Effector CD8-positive, alpha-beta T cell (primary cell): ENCODE data around the gene CAMTA1.

Experiments
- DNase-seq: peaks from one replicate; lab custom pipeline; 2025; lab: John Stamatoyannopoulos, UW

The CAMTA1 gene

DNA sequence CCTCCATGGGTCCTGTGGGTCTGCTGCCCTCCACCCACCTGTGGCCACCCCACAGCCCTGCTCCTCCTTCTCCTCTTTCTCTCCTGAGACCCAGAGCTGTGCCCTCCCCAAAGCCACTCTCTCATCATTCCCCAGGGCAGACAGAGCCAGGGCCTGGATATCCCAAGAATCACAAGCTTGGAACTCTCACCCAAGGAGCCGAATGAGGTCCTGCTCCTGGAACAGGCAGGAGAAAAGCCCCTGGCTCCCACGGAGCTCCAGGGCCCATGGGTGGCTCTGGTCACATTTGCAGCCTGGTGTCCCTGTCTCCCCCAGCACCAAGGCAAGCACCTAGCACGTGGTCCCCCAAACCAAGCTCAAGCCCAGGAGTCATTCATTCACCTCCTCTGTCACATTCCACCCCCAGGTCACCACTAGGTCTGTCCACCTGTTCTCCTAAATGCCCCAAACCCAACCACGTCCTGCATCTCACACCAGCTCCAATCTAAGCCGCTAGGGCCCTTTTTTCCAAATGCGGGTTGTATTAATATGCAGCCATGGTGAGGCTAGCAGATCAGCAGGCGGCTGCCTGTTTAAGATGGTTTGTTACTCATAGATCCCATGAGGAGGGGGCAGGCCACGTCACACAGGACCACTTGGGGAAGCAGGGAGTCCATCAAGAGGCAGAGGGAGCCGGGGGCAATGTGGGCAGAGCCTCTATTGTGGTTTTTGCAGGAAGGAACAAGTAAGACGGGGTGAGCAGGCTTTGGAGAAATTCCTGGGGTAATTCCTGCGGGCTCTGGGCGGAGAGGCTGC, 770.3 kb downstream of the CAMTA1 start:
- no peak for DNase-seq

DNA sequence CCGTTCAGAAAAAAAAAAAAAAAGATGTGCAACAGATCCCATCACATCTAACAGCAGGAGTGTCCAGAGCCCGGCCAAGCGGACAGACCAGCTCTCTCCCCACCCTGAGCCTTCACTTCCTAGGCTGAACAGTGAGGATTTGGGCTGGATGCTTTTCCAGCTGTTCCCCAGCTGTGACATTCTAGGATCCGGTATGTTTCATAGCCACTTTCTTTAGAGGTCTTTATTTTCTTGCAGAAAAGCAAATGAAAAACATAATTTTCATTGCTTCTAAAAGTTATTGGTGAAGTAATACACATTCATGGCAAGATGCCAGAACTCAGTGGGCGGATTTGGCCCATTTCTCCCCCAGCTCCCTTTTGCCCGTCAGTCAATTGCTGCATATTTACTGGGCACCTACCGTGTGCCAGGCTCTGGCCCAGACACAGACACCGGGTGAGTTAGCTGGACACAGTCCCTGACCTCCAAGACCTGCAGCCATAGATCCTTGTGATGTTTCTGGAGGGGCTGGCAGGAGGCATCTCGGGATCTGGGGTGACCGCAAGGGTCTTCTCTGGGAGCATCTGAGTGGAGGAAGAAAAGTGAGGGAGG, 772.1 kb downstream of the CAMTA1 start:
- no peak for DNase-seq

DNA sequence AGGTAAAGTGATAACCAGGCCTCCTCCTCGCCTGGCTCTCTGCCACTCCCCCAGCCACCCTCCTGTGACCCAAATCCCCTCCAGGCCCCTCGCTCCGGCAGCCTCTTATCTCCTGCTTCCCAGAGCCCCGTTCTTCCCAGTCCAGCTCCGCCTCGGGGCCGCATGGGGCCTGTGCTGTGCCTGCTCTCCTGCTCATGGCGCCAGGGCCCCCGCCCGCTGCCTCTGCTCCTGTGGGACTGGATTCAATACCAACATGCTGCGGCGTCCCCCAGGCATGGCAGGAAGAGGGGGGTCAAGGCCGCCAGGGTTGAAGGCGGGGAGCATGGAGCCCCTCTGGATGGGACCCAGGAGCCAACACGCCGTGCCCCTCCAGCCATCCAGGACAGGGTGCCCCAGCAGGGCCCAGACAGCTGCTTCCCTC, 772.8 kb downstream of the CAMTA1 start:
- no peak for DNase-seq

DNA sequence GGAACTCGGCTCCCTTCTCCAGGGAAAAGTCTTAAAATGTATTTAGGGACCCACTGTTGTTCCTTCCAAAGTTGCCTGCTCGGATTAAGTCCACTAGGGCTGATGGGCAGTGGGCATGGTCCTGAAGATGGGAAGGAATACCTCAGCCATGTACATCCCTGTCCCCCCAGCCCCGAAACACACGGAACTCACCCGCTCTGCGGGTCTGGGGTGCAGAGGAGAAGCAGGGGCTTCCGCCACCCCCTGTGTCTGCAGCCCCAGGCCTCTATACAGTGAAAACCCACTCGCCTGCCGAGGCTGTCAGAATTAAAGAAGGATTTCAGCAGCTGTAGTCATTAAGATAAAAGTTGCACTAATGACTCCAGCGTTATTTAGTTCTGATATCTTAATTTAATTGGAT, 773.2 kb downstream of the CAMTA1 start:
- no peak for DNase-seq

DNA sequence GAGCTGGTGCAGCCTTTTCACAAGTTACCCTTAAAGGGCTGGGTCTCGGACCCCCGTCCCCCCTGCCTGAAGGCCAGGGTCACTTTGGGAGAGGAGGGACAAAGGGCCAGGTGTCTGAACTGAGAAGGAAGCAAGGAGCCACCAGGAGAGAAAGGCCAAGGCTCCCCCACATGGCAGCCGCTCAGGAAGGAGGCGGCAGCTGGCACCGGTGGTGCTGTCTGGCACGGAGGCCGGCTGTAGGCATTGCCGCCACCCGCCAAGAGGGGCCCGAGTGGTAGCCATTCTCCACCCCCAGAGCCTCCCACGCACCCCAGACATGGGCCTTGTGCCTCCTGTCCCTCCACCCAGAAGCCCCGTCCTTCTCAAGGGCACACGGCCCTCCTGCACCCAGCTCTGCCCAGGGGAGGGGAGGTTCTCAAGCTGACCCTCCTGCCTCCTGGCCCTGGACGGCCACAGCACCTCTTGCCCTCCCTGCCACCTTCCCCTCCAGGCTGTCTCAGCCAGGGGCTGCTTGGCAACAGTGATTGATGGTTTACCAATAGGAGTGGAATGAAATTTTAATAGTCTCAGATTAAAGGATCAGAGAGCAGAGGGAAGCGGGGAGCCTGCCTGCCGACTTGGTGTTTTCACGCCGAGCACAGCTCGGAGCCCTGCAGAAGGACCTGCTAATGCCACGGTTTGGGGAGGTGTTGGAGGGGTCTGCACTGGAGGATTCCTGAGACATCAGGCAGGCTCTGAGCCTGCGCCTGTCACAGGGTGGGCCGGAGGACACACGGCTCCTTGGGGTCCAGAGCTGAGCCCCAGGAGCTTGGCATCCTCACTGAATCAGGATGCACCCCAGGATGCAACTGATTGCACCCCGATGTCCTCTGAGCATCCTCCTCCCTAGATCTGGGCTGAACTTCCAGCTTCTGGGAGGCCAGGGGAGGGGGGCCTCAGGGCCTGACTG, 773.9 kb downstream of the CAMTA1 start:
- no peak for DNase-seq

DNA sequence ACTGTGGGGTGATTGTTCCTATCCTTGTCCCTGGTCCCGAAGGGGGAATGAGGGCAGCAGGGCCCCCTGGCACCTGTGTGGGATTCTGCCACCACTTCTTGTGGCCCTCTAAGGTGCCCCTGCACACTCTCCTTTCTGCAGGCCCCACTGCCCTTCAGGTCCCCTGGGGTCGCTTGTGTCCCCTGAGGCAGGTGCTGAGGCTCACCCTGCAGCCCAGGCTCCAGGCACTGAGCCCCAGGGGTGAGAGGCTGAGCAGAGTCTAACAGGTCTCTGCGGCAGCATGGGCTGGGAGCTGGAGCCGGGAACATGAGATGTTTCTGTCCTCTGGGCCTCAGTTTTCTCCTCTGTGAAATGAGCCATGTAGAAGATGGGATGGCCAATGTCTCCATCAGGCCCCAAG, 774.9 kb downstream of the CAMTA1 start:
- DNase-seq: no peak

DNA sequence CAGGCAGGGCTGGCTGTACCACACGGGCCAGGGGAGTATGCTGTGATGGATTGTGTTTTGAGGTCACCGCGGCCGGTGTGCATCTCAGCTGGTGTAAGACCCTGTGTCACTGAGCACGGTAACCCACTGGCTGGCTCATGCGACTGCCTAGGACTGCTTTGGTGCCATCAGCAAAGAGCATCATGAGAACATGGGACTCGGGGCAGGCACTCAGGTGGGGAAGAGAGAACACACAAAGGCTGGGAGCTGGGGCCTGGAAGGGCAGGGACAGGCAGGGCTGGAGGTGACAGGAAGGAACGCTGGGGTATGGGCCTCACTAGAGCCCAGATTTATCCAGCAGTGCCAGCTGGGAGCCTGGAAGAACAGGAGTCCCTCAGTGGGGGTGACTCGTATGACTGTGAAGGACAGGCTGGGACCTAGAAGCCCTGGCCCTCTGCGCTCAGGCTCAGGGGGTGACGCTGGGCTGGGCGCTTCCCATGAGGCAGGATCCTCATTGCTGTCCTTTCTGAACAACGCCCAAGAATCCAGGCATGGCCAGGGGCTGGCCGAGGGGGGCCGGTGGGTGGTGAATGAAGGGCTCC, 775.4 kb downstream of the CAMTA1 start:
- no peak for DNase-seq

DNA sequence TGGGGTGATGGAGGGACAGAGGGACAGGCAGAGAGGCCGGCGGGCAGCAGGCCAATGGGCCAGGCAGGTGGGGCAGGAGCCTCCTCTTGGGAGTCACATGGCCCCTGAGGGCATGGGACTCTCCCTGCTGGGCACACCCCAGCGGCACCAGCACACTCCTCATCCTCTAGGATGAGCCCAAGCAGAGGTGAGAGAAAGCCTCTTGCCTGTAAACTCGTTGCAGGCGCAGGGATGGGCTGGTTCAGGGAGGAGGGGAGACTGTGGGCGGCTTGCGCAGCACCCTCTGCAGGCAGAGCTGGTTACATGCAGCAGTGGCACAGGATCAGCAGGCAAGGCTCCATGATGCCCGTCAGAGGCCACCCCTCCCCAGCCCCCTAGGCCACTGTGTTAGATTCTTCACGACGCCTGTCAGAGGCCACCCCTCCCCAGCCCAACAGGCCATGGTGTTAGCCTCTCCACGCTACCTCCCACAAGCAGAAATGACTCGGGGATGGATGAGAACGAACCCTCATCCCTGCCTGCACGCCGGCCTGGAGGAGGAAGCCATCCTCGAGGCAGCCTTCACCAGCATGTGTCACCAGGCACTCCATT, 776.2 kb downstream of the CAMTA1 start:
- DNase-seq: no peak

DNA sequence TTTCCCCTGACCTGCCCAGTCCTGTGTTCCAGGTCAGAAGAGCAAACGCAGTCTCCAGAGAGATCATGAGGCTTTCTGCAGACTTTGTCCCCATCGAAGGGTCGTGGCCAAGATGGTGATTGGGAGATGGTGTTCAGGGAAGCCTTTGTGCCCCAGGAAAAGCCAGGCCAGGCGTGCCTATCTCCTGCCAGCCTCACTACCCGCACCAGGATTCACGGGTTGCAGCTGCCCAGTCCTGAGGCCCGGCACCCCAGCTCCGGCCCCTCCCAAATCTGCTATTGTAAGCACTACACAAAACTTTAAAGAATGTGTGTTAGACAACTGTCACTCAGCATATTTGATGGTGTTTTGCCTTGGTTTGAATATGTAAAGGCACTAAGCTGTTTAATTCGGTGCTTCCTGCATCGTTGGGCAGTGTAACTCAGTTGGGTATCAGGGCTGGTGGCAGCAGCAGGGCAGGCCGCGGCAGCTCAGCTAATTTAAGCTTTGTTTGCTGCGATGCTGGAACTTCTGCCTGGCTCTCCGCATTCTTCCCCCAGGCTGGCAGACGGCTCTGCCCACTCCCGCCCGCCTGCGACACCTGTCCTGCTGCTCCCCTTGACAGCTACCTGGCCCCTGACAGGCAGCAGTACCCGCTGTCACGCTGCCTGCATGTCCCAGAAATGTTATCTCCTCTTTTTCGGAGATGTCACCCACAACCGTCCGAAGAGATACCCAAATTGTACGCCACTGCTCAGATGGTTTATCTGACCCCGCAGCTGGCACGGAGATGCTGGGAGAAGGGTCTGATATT, 776.9 kb downstream of the CAMTA1 start:
- no peak for DNase-seq

DNA sequence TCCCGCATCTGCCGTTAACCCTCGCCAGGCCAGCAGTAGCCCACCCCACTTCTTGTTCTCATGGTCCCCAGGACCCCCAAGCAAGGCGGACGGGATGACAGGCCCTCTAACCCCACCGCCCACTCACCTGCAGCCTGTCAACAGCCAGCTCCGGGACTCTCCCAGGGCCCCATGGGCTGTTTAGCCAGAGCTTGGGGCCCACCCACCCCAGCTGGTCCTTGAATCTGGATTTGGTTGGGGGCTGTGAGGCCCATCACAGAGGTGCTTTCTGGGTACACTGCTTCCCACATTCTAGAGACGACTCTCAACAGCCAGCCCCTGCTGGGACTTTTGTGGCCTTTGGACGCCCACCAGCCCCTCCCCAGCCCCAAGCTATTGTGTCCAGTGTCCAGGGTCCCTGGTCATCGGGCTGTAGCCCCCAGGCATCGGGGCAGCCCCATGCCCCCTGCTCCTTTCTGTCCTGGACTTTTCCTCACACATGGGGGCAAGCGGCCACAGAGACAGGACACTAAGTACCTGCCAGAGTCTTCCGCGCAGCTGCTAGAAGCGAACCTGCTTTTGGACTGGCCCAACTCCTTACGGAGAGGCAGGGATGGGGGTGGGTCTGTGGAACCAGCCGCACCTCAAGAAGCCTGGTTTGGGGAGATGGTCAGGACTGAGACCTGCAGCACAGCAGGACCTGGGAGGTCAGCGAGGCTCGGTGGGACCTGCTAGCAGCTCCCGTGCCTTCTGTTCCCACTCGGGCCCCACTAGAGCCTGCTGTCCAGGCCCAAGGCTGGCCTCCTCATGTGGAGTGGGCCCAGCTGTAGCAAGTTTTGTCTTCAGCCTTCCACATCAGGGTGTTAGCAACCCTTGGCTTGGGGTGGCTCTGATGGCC, 777.7 kb downstream of the CAMTA1 start:
- no peak for DNase-seq

DNA sequence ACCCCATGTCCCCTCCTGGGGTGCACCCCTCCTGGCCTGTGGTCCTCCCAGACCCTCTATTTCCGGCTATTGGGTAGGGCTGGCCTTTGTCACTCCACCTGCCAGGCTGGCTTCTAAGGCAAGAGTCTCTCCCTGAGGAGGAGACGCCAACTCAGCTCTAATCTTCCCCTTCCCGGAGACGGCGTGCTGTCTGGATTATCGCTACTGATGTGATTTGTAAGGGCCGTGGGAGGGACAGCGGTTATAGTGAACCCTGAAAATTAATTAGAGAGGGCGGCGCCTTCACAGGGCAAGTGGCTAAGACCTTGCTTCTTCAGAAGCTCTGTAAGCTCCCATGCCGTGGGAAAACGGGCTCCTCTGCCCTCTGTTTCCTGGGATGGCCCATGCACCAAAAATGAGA, 778.9 kb downstream of the CAMTA1 start:
- DNase-seq: no peak

DNA sequence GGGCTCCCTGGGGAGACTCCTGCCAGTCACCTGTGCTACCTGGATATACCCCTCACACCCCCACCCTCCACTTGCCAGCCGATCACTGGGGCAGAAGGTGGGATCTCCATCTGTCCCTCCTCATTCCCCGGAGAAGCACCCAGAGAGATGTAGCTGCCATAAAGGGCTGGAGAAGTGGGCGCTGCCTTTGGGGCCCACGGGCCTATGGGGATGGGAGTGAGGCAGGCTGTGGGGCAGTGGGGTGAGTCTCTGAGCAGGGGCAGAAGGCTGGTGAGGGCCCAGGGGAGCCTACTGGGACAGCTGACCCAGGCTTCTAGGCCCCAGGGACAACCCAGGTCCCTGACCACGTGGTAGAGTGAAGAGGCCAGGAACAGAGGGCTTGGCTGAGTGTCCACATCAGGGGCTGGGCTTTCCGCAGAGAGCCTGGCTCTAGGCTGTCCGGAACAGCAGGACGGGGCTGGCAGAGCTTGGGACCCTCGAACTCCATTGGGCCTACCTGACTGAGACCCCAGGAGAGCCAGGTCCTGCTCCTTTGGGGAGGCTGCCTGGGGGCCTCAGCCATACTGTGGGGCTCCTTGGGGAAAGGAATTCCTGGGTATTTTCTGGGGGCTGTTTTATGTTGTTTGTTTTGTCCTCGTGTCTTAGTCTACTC, 780.0 kb downstream of the CAMTA1 start:
- DNase-seq: no peak

DNA sequence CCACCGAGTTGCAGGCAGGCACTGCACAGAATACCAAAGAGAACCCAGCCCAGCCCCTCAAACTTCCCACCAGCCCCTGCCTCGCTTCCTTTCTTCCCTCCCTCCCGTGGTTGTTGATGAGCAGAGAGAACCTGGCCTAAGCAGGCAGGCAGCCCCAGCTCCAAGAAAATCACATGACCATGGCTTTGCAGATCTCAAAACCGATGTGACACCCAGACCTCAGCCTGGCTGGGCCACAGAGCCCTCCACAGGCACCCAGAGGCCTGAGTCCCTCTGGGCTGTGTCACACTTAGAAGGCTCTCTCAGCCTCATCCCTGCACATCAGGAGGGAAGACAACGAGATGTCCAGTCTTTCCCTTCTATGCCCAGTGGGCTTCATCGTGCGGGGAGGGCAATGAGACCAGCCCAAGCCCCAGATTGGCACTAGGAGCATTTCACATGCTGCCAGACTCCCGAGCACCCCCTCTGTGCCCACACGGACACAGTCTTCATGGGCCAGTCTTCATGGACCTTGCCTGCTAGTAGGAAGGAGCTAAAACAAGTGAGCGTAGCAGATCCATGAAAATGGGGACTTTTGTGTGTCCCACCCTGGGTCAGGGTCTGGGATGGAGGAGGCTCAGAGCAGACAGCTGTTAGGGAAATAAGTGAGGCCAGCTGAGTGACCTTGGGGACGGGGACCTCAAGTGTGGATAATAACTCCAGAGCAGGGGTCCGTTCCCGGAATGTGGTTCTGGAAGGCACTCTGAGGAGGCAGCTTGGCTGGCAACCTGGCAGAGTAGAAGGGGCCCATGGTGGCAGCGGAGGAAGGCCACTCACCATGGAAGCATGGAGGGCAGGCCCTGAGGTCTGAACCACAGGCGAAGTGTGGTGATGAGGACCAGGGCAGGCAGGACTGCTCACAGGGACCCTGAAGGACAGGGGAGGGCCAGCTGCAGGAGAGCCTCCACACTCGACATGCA, 781.4 kb downstream of the CAMTA1 start:
- no peak for DNase-seq

DNA sequence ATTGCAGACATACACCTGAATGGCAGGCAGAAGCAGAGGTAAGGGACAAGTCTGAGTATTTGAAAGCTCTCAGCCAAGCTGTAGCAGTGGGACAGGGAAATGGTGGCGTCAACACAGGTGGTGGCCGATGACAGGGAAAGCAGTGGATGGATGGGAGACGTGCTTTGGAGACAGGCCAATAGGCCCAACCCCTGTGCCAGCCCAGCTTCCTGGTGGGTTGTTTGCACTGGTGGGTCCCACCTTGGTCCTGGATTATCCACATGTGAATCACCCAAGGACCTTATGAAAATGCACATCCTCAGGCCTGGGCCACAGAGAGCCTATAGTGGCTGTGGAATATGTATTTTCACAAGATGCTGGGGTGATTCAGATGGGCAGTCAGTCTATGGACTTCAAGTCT, 782.1 kb downstream of the CAMTA1 start:
- DNase-seq: no peak

DNA sequence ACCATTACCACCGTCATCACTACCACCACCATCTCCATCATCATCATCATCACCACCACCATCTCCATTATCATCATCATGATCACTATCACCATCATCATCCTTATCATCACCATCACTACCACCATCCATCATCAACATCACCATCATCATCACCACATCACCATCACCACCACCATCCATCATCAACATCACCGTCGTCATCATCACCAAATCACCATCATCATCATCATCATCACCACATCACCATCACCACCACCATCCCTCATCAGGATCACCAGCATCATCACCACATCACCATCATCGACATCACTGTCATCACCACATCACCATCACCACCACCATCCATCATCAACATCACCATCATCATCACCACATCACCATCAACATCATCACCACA, 782.8 kb downstream of the CAMTA1 start:
- DNase-seq: no peak

DNA sequence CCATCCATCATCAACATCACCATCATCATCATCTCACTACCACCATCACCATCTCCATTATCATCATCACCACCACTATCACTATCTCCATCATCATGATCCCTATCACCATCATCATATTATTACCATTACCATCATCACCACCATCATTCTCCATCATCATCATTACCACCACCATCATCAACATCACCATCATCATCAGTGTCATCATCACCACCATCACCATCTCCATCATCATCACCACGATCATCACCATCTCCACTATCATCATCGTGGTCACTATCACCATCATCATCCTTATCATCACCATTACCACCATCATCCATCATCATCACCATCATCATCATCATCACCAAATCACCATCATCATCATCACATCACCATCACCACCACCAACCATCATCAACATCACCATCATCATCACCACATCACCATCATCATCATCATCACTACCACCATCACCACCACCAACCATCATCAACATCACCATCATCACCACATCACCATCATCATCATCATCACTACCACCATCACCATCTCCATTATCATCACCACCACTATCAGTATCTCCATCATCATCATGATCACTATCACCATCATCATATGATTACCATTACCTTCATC, 783.8 kb downstream of the CAMTA1 start:
- no peak for DNase-seq

DNA sequence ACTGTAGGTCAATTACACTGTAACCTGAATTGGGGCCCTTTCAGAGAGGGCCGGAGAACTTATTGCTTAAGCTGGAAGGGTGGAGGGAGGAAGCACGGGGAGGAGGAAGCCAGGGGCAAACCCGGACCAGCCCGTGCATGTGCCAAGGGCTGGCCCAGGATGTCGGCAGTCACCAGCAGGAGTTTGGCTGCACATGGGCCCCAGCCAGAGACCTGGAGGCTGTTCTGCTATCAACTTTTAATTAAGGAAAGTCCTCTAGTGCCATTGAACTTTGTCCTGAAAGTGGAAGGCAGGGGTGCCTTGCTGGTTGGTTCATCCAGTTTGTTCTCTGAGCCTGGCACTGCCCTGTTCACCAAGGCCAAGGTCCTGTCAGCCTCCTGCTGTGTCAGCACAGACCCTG, 785.1 kb downstream of the CAMTA1 start:
- no peak for DNase-seq

DNA sequence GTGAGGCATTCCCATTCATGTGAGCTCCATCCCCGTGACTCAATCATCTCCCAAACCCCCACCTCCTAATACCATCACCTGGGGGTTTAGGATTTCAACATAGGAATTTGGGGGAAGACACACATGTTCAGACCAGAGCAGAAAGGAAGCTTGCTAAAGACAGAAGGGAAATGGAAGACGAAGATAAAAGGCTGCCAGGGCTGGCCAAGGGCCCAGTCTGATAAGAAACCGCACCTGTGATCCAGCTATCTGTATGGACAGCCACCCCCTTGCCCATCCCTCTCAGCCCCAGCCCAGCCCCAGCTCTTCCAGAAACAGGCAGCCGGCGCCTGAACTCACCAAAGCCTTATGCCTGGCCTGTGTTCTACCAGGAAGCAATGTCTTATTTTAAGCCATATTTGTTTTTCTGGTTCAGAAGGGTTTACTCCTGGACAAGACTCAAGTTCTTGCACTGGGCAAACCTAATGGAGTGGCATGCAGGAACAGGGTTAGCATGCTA, 787.4 kb downstream of the CAMTA1 start:
- no peak for DNase-seq
